ENCODE measurements around the gene CYB5B. TPM values are rescaled to one million over a fixed set of nuclear protein-coding genes. Genes with fewer than 3 reads are reported as not detected.
"Not testable (repeated sequence)": the region's sequence is repeated elsewhere in the genome, so short reads cannot be mapped to it uniquely, and the experiment has no call there.

CYB5B gene
- total RNA-seq, 4 donors from 2014 or later, result 40.4 to 61.5 (median 50.4) TPM

DNA sequence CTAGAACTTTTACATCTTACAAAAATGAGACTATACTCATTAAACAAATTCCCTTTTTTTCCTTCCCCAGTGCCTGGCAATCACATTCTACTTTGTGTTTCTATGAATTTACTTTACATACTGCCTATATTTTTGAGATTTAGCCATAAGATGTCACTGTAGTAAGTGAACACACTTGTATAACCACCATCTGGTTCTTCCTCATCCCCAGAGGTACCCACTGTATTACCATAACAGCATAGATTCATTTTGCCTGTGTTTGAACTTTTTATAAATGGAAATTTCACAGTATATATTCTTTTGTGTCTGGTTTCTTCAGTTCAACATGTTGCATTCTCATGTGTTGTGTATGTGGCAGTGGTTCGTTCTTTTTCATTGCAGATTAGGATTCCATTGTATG is 15.8 kb downstream of the CYB5B start:
- H3K27me3 ChIP-seq, result no peaks in the 10 kb centered on the region
- peaks cover 23 to 31% of the 10 kb centered on the region in 2 donors for H3K4me1 ChIP-seq
- intact Hi-C loops (cut with DNase I), result no loop called here
- no peak overlapping the region for H3K27ac ChIP-seq
- 48 to 61% methylated on average over 1 of the region's 1 CpG for WGBS, 2 donors
- H3K36me3 ChIP-seq, result no peaks in the 10 kb centered on the region
- DNase-seq, result no peak
- no peak overlapping the region for H3K4me3 ChIP-seq (replicated peaks in 1 of 3)
- TF ChIP-seq POLR2A (IDR thresholded peaks at IDR 0.05) (no peak), CTCF (IDR thresholded peaks at IDR 0.05) (no peak)
- no peaks in the 10 kb centered on the region for H3K9me3 ChIP-seq

DNA sequence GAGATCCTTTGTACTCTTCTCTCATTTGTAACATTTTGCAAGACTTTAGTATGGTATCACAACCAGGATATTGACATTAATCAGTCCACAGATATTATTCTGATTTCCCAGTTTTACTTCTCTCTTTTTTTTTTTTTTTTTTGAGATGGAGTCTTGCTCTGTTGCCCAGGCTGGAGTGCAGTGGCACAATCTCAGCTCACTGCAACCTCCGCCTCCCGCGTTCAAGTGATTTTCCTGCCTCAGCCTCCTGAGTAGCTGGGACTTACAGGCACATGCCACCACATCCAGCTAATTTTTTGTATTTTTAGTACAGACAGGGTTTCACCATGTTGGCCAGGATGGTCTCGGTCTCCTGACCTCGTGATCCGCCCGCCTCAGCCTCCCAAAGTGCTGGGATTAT is 16.6 kb downstream of the CYB5B start:
- DNase-seq; H3K27ac ChIP-seq; H3K9me3 ChIP-seq; H3K4me3 ChIP-seq (replicated peaks in 1 of 3); H3K36me3 ChIP-seq; intact Hi-C loops (cut with DNase I); H3K27me3 ChIP-seq: not testable (repeated sequence)
- H3K4me1 ChIP-seq, result peaks cover 24 to 35% of the 10 kb centered on the region in 2 donors
- 97 to 99% methylated on average over 7 of the region's 7 CpGs for WGBS, 2 donors

GRCh38 chr16:69443927-69444631 is 19.7 kb downstream of the CYB5B start:
- intact Hi-C loops (cut with DNase I), result no loop called here
- H3K36me3 ChIP-seq, result no peaks in the 10 kb centered on the region
- TF ChIP-seq POLR2A (IDR thresholded peaks at IDR 0.05), result no peak
- TF ChIP-seq CTCF (IDR thresholded peaks at IDR 0.05), result no peak
- peak overlapping the region; percentile 70 to 88 (median 80) for H3K27ac ChIP-seq
- peak overlapping the region in 1 of 3 donors; percentile 0 for H3K4me3 ChIP-seq (replicated peaks in 1 of 3)
- no peaks in the 10 kb centered on the region for H3K9me3 ChIP-seq
- no peaks in the 10 kb centered on the region for H3K27me3 ChIP-seq
- no peak for DNase-seq
- WGBS, 2 donors, result 66 to 72% methylated on average over 11 to 12 of the region's 12 CpGs
- H3K4me1 ChIP-seq, result peaks cover 40 to 50% of the 10 kb centered on the region in 2 donors

- no peak for TF ChIP-seq POLR2A (IDR thresholded peaks at IDR 0.05)
- TF ChIP-seq CTCF (IDR thresholded peaks at IDR 0.05), result no peak
- Histone ChIP-seq H3K36me3 (no peaks in the 10 kb centered on the region), H3K27me3 (no peaks in the 10 kb centered on the region), H3K9me3 (no peaks in the 10 kb centered on the region), H3K4me3 (replicated peaks in 1 of 3) (peak overlapping the region in 1 of 3 donors; percentile 0), H3K27ac (peak overlapping the region; percentile 70 to 88 (median 80)), H3K4me1 (peaks cover 47 to 55% of the 10 kb centered on the region in 2 donors)
- 36 to 55% methylated on average over 2 of the region's 2 CpGs for WGBS, 2 donors
- no peak for DNase-seq
- intact Hi-C loops (cut with DNase I), result no loop called here
Observed at GRCh38 chr16:69444873-69445517, 20.6 kb downstream of the CYB5B start.

GRCh38 chr16:69448470-69449193 is 24.2 kb downstream of the CYB5B start:
- DNase-seq, result peak; percentile 17 to 19
- WGBS, 2 donors, result 52 to 55% methylated on average over 3 of the region's 3 CpGs
- Histone ChIP-seq H3K4me1 (peaks cover 40 to 42% of the 10 kb centered on the region in 2 donors), H3K27ac (peak overlapping the region; percentile 72 to 84 (median 78)), H3K4me3 (replicated peaks in 1 of 3) (no peak overlapping the region), H3K27me3 (no peaks in the 10 kb centered on the region), H3K36me3 (no peaks in the 10 kb centered on the region), H3K9me3 (no peaks in the 10 kb centered on the region)
- TF ChIP-seq POLR2A (IDR thresholded peaks at IDR 0.05) (no peak), CTCF (IDR thresholded peaks at IDR 0.05) (no peak)
- intact Hi-C loops (cut with DNase I), result no loop called here

All from thyroid gland (tissue), 4 donors.